GM12801 (cell line): ENCODE measurements around the gene KCNN3.

Experiments
- CTCF ChIP-seq: IDR thresholded peaks from one replicate; pipeline ENCODE4 v1.5.1; 2011; ENCODE audit warnings: control low read depth; ENCODE audit not compliant: insufficient read length; ENCODE audit errors: extremely low read depth

KCNN3 gene

GRCh38 chr1:154849645-154850131 is 20.4 kb downstream of the KCNN3 start:
- TF ChIP-seq CTCF: no peak

- TF ChIP-seq CTCF: no peak
These were observed 21.1 kb downstream of the KCNN3 start for GRCh38 chr1:154848983-154849382.

GRCh38 chr1:154847891-154848290 is 22.2 kb downstream of the KCNN3 start:
- no peak for TF ChIP-seq CTCF

DNA sequence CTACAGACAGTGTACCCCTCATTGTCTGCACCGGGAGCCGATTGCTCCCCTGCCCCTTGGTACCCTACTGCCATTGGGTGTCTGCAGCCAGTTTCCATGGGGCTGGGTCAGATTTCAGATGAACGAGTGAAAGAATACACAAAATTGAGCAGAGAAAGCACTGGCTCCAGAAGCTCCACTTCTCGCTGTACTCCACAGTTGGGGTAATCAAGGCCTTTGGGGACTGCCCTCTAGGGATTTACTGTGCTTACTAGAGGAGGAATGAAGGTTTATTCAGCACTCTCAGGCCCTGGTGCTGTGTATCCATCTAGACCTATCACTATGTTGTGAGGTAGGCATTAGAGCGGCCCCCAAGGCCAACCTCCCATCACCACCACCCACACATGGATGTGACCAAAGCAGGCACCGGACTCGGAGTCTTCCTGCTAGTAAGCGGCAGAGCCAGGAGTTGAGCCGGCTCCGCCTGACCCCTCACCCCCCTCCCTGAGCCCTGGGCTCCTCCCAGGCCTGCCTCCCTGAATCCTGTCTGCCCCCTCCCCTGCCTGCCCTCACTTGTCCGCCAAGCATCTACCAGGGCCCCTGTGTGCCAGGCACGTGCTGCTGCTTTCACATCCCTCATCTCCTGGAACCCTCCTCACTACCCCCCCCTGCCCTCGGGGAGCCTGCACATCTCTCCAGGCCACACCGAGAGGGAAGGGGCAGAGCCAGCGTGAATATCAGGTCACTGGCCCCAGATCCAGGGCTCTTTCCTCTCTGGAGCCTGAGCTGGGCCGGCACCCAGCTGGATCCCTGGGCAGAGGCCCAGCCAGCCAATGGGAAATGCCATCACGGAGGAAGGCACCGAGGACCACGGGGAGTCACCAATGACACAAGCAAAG is 23.3 kb downstream of the KCNN3 start:
- no peak for TF ChIP-seq CTCF

- TF ChIP-seq CTCF: no peak
These were observed 24.2 kb downstream of the KCNN3 start for GRCh38 chr1:154845879-154846278.

GRCh38 chr1:154845174-154845573 is 24.9 kb downstream of the KCNN3 start:
- no peak for TF ChIP-seq CTCF

DNA sequence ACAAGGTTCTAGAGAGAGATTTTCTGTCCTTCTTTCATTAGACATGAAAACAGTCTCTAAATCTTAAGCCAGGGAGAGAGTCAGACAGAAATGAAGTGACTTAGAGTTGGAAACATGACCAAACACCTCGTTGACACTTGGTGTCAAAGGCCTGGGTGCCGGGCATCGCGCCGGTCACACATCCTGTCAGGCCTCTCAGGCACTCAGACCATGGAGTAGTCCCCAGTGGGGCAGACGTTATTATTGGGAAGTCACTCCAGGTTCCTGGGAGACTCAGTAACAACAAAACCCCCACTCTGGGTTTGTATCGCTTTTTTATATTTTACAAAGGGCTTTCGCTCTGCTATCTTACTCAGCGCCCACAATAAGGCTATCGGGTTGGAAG is 25.8 kb downstream of the KCNN3 start:
- no peak for TF ChIP-seq CTCF
